GM12892 (cell line): ENCODE measurements around the gene EVA1B.

Source experiments
- POLR2A ChIP-seq: IDR thresholded peaks from 2 replicates; pipeline ENCODE4 v1.6.1; 2011; ENCODE audit warnings: low read depth, low read length, control low read depth
- POLR2AphosphoS5 ChIP-seq: IDR thresholded peaks from 2 replicates; pipeline ENCODE4 v1.6.1; 2011; ENCODE audit warnings: low read depth, low read length, control low read depth
- TAF1 ChIP-seq: IDR thresholded peaks from 2 replicates; pipeline ENCODE4 v1.6.1; 2011; ENCODE audit warnings: low read depth, mild to moderate bottlenecking, control low read depth, low read length, borderline replicate concordance

- no peak for TF ChIP-seq POLR2A
- no peak for TF ChIP-seq TAF1
- no peak for TF ChIP-seq POLR2AphosphoS5
These were observed 2.1 kb downstream of the EVA1B start for GRCh38 chr1:36321119-36321951.
